Dermis microvascular lymphatic vessel endothelial cell (primary cell): ENCODE measurements around the gene RBM28. TPM values are rescaled to one million over a fixed set of nuclear protein-coding genes. Genes with fewer than 3 reads are reported as not detected.
"Not testable (repeated sequence)": the region's sequence is repeated elsewhere in the genome, so short reads cannot be mapped to it uniquely, and the experiment has no call there.

Experiments
- DNase-seq, 2 donors: peaks; one replicate each; pipeline versions ENCODE4 v3.0.0 to v3.0.0-alpha.2; 2010; ENCODE audit warnings: low read depth in 2 of 2
- total RNA-seq: library from RNA; depleted of rRNA; stranded (reverse); fragments of >200 nt; gene quantifications from 2 replicates; pipeline ENCODE4 v1.2.1, GENCODE V29; 2014

RBM28 gene
- total RNA-seq, 1 donor from 2014 or later, result 6.5 TPM

DNA sequence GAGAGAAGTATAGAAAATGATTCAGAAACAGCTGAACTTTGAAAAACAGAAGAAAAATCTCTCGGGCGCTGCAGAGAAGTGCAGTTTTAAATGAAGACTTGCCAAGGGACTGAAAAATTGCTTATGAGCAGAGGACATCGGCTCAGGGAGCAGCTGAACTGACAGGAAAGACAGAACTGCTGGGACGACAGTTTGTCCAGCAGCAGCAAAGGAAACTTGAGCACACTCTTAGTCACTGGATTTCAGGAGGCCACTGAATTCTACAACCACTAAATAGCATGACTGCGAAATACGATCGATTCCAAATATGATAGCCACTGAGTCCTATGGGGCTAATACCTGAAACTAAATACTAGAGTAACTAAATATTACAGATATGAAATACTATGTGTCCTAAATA lies 59.6 kb downstream of the RBM28 start:
- no peak for DNase-seq

DNA sequence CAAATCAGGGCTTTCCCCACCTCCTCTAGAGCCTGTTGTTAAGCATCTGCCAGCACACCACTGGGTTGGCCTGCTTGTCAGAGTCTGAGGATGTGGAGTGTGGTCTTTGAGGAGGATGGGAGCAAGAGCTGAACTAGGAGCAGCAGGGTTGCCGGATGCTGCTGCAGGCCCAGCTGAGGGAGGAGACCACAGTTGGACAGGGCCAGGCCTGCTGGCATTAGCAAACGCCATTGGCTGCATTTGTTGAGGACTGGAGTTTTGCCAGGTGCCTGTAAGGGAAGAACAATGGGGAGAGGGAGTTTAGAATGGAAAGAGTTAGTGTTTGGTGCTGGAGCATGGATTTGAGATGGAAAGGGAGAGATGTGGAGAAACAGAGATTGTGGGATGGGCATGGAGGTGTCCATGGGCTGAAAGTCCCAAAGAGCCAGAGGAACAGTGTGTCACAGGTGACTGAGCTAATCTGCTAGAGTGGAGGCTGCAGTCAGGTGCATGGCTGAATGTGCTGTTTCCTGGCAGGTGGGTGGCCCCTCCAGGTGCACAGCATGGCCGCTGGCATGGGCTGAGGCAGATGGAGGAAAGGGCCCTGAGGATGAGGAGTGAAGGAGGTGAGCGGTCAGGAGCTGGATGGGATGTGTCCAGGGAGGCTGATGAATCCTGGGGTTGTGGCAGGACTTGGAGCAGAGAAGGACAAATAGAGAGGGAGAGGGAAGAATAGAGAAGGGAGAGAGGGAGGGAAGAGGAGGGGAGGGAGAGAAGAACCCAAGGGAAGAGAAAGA lies 61.9 kb downstream of the RBM28 start:
- DNase-seq, result peak in 1 of 2 donors; percentile 5

DNA sequence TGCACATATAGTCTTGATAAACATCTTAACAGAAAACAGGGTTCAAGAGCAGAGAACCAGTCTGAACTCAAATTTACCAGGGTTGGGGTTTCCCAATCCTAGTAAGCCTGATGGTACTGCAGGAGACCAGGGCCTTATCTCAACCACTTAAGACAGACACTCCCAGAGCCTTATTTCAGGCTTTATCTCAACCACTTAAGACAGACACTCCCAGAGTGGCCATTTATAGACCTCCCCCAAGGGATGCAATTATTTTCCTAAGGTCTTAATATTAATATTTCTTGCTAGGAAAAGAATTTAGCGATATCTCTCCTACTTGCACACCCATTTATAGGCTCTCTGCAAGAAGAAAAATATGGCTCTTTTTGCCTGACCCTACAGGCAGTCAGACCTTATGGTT lies 63.3 kb downstream of the RBM28 start:
- DNase-seq, result not testable (repeated sequence)

DNA sequence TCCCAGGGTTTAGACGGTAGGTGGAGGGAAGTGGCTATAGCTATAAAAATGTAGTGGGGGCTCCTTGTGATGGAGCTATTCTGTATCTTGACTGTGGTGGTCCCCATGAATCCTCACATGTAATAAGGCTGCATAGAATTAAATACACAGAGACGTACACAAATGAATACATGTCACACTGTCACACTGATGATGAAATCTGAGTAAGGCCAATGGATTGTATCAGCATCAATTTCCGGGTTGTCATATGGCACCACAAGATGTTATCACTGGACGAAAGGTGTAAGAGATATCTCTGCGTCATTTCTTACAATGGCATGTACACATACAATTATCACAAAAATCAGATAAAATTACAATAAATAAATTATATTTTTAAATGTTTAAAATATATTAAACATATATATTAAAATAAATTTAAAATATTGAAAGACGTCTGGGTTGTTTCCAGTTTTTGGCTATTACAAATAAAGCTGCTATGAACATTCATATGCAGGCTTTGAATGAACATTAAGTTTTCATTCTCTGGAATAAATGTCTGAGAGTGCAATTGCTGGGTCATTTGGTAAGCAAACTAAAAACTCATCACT lies 64.5 kb downstream of the RBM28 start:
- no peak for DNase-seq

DNA sequence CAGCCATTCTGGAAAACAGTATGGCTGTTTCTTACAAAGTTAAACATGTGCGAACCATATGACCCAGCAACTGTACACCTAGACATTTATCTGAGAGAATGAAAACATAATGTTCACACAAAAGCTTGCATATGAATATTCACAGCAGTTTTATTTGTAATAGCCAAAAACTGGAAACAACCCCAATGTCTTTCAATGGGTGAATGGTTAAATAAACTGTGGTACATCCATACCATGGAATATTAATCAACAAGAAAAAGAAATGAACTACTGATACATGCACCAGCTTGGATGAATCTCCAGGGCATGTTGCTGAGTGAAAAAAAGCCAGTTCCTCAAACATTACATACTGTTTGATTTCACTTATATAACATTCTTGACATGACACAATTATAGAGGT lies 65.3 kb downstream of the RBM28 start:
- no peak for DNase-seq

DNA sequence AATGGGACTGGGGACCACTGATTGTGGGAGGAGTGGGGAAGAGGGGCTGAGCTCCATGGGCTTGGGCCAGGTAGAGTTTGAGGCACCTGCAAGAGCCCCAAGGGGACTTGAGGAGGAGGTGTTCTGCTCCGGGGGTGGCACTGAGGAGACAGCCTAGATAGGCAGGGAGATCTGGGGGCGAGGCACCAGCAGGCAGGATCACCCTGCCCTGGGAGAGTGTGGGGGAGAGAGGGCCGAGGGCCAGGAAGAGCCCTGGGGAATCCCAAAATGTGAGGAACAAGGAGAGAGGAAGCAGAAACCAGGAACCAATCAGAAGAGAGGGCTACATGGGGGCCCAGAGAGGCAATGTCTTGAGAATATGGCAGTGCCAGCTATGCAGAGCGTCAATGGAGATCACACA lies 68.0 kb downstream of the RBM28 start:
- DNase-seq, result no peak

DNA sequence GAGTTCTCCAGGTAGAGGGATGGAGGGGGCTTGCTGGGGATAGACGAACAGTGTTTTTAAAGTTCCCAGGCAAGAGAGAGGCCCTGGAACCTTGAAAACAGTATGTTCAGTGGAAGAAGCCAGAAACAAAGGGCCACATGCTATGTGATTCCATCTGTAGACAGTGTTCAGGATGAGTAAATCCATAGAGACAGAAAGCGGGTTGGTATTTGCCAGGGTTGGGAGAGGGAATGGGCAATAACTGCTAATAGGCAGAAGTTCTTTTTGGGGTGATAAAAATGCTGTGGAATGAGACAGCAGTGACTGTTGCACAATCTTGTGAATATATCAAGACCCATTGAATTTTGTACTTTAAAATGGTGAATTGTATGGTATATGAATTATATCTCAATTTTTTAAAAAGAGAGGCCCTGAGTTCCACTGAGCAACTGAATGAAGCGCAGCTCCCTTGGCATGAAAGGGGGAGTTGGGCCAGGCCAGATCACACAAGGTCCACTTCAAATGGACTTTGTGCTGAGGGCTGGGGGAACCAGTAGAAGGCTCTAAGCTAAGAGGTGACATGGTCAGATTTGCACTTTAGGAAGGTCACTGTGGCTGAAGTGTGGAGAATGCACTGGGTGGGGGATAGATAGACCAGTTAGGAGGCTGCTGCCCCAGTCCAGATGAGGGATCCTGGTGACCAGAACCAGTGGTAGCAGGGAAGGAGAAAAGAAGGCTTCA lies 68.7 kb downstream of the RBM28 start:
- no peak for DNase-seq

DNA sequence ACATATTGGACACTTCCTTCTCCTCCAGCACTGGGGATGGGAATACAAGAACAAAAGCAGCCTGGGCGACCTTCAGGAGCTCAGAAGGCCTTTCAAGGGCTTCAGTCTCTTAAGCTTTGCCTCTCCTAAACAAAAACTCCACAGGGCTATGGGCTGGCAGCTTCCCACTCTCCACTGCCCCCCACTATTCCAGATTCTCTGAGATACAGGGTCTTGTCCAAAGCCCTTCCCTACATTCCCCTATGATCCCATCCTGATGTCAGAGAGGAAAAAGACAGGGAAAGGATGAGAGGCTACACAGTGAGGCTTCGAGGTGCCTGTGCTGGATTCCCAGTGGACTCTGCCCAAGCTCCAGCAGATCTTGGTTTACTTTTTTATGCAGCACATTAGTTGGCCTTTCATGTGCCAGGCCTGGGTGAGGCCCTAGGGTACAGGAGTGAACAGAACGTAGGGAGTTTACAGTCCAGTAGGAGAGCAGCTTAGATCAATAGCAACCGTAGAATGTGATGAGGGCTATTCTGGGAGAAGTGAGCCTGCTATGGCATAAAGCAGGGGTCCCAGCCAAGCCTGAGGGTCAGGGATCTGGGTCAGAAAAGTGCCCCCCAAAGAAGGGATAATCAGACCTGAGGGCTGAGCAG lies 69.3 kb downstream of the RBM28 start:
- no peak for DNase-seq

DNA sequence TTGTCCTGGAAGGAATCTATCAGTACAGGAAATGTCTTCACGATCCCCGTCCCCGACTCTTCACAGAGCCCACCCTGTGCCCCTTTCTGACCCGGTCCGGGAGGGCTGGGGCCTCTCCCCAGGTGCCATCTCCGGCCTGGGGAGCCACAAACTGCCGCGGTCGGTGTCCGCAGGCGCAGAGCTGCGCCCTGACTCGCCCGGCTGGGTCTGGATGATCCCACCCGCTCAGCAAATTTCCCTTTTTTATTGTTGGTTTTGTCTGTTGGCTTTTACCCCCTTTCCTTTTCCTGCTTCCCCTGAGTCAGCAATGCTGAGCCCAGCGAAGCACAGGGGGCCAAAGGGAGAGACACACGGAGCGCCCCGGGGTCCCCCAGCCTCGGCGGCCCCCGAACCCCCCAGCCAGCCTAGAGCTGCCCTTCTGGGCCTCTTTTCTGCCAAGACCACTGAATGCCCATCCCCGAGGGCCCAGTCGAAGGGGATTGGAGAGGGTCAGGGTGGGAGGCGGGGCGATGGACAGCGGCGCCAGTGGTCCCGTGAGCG lies 71.7 kb downstream of the RBM28 start:
- no peak for DNase-seq

DNA sequence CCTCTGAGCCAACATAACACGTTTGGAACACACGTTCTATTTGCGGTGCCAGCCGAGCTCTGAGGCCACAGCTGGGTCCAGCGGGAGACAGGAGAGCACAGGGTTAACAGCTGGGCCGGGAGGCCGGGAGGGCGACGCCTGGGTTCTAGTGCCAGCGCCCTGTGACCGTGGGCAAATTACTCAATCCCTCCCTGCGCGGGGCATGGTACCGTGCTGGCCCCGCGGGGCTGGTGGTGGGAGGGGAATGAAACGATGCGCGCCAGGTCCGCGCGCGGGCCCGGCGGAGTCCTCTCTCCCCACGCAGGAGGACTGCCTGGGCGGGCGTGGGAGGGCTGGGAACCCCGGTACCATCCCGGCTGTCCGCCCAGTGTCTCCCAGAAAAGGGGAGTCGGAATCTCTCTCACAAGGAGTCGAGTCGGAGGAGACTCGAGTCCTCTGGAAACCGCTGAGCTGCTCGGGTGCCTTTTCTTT lies 72.2 kb downstream of the RBM28 start:
- DNase-seq, result no peak

DNA sequence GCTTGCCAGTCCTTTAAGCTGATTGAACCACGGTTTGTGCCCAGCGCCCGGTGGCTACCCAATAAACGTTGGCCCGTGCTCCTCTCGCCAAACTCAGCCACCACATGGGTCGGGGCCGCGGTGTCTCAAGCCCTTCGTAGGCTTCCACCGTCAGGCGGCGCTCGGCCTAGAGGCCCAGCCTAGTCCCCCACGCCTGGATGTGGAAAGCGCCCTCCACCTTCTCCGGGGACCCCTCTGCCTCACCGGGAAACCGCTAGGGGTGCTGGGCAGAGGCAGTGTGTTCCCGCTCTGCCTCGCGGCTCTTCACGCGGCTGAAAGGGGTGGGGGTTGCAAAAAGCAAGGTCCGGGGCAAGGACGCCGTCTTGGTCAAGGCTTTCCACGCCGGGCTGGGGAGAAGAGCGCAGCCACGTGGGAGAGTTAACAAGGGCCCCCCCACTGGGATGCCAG lies 72.9 kb downstream of the RBM28 start:
- no peak for DNase-seq

DNA sequence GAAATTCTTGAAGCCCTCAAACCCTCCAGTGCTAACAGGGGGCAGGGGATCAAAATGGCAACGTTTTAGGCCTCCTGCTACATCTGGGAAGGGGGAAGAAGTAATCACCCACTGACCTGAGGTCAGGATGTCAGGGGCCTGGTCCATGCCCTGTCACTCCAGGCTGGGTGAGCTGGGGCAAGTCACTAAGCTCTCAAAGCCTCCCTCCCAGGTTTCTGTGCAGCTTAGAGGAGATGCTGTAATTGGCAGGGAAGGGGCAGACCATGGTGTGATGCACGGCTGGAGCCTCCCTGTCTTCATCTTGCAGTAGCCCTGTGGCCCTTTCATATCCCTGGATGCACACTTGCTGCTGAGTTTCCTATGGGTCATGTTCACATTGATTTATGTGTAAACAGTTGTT lies 75.5 kb downstream of the RBM28 start:
- DNase-seq, result no peak

DNA sequence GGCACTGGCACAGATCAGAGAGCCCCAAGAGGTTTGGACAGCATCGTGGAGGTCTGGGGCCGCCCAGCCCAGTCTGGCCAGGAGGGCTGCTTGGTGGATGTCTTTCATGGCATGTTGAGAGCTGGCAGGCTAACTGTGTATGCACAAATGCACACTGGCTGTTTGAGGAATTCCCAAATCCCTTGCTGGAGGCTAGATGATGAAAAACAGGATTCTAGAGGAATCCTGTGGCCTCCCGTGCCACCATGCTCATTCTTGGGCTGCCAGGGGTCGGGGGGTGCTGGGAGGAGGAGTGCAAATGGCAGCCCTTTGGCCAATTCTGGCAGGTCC lies 76.1 kb downstream of the RBM28 start:
- no peak for DNase-seq

DNA sequence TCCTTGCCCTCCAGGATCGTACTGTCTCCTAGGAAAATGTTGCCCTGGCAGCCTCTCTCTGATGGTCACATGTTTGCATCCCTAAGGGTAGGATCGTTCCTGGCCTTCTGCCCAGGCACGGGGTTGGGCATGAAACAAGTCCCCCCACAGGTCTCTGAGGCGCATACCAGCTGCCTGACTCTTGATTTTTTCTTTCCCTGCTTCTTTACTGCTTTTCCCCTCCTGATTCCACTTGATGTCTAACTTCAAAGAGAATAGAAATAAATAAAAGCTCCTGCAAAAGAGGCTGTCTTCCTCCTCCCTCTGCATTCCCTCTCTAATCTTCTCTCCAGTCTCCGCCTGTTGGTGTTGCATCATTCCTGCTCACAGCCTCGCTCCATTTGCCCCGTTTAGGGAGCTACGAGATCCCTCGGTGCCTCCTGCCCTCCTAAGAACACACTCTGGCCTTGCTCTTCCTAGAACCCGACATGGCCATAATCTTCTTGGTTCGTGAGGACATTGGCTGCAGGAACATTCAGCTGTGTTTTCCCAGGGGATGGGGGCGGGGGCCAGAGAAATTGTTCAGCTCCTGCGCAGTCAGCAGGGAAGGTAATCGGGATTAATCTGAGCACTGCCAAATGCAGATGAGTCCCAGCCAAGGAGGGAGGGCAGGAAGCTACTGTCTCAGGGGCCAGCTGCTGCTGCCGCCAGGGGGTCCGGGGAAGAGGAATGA lies 76.7 kb downstream of the RBM28 start:
- no peak for DNase-seq

DNA sequence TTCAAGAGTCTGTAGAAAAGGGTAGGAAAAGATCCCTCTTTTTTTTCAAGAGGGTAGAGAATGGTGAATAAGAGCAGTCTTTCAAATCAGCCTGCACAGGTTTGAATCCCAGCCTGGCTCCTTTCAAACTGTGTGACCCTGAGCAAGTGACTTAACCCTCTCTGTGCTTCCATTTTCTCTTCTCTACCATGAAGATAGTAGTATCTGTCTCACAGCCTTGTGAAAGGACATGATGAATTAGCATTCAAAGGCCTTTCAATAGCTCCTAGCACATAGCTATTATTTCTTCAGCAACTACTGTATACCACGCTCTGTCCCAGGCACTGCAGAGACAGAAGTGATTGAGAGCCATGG lies 77.2 kb downstream of the RBM28 start:
- DNase-seq, result no peak

DNA sequence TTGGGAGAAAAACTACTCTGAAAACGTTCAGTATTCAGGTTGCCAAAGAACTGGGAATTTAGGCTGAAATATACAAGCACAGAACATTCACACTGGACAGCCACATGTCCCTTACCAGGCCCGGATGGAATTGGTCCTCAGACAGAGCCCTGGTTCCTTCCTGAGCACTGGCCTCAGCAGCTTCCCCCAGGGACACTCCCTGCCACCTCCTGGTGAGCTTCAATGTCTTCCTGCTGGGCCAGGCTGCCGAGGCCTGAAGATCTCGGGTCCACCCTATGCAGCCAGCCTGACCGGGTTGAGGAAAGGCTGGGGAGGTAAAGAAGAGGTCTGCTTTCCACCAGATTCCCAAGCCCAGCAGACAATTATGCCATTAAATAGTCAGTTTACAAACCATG lies 77.8 kb downstream of the RBM28 start:
- no peak for DNase-seq

DNA sequence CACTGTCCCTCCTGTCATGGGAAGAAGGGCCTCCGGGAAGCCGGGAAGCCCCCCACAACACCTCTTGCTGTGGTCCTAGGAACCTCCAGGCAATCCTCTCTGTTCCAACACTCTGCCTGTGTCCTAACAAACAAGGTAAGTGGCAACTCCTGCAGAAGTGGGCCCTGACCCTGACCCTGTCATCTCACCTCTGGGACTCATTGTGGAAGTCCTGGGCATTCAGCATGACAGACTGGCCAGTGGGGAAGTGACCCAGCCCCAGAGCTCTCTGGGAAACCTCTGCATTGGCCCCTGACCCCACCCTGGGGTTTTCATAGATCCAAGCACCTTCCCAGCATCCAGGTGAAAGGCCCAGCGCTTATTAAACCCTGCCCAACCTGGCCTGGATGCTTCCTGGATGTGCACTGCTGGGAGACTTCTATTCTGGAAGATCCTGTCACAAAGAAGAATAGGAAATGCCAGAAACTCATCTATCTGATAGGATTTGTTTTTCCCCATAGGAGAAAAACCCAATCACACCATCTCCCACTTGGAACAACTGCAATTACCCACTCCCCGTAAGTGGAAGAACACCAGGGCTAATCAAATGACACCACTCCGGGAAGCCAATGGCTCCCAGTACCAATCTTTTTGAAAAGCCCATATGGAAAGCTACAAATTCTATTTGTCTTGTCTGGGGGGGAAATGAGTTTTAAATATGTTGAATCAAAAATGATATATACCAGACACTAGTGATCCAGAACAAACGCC lies 78.4 kb downstream of the RBM28 start:
- DNase-seq, result no peak

DNA sequence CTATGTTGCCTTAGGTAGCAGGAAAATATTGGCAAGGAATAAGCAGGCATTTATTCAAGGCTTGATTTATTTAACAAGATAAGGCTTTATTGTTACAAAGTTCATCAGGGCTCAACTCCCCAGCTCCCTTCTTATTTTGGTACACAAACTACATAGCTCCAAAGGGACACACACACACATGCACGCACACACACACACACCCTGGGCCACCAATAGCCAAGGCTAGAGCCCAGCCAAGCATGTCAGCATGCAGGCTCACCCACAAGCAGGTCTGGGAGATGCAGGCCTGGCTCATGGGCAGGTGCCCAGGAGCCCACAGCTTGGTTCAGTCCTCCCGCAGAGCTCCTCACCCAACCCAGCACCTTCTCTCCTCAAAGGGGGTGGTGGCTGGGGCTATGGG lies 79.2 kb downstream of the RBM28 start:
- no peak for DNase-seq

DNA sequence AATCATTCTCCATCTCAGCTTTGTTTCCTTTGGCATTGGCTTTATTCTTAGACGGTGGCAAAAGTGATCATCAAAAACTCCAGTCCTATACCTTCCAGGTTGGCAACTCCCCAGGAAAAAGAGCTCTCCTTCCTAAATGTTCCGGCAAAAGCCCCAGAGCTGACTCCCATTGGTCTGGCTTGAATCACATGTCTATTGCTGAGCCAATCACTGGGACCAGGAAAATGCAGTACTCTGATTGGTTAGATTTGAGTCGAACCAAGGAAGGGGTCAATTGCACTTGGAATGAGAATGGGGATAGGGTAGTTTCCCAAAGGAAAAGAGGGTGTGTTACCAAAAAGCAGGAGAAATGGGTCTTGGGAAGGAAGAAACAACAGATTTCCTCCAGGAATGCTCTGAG lies 80.3 kb downstream of the RBM28 start:
- DNase-seq, result no peak

DNA sequence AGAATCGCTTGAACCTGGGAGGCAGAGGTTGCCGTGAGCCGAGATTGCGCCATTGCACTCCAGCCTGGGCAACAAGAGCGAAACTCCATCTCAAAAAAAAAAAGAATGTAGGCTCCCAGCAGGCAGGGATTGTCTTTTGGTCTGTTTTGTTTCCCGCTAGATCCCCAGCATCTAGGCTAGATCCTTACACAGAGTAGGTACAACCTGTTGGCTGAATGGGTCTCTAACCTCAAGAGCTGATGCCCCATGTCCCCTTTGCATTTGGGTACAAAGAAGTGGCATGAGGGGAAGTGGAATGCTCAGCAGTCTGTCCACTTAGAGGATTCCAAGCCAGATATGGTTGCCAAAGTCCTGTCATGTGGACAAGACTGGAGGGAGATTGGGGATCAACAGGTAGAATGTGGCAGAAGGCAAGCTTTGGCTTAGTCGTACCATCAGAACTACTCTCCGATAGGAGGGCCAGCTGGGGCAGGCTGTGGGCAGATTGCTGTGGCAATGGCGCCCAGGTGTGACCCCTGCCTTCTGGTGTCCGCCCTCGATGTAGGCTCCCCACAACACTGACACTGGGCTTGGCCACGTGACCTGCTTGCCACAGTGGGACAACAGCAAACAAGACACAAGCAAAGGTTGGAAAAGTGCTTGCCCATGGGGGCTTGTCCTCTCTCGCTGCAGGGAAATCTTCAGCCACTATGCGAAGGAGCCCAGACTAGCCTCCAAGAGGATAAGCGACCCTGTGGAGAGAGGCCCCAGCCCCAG lies 81.3 kb downstream of the RBM28 start:
- DNase-seq, result no peak
